HL-60 (cell line): ENCODE data around the gene TBC1D30.

Experiments used
- DNase-seq, 2 experiments: peaks; one replicate each; pipeline ENCODE4 v3.0.0-alpha.2; 2010 to 2020; ENCODE audit warnings: low read depth in 1 of 2, low spot score in 1 of 2
- H3K27ac ChIP-seq: fragments of 250-450 bp; sonication (Bioruptor Pico); replicated peaks from 2 replicates; pipeline ENCODE4 v1.5.1; 2020; ENCODE audit warnings: mild to moderate bottlenecking, moderate library complexity
- H3K27me3 ChIP-seq: fragments of 250-450 bp; sonication (Bioruptor Pico); 2 replicates; pipeline ENCODE4 v1.5.1; 2021; ENCODE audit warnings: mild to moderate bottlenecking, moderate library complexity; ENCODE audit not compliant: insufficient read depth, poor library complexity, severe bottlenecking
- H3K4me3 ChIP-seq: replicated peaks from 2 replicates; pipeline ENCODE4 v1.5.1; 2011; ENCODE audit warnings: mild to moderate bottlenecking, control low read depth, low read length; ENCODE audit not compliant: insufficient read depth
- GABPA ChIP-seq: IDR thresholded peaks from 2 replicates; pipeline ENCODE4 v1.6.1; 2012; ENCODE audit warnings: low read depth
- POLR2AphosphoS5 ChIP-seq: IDR thresholded peaks from 2 replicates; pipeline ENCODE4 v1.6.1; 2012; ENCODE audit warnings: low read depth
- SPI1 ChIP-seq: IDR thresholded peaks from 2 replicates; pipeline ENCODE4 v1.6.1; 2012; ENCODE audit warnings: low read depth, mild to moderate bottlenecking, borderline replicate concordance
- TF ChIP-seq, protein P1 (sequence below): IDR thresholded peaks from 2 replicates; pipeline ENCODE4 v1.6.1; 2012; ENCODE audit warnings: low read depth; ENCODE audit not compliant: insufficient replicate concordance
- TF ChIP-seq, protein P2 (sequence below): IDR thresholded peaks from one replicate; pipeline ENCODE4 v1.5.1; 2011; ENCODE audit warnings: low read length, control low read depth, inconsistent platforms; ENCODE audit not compliant: insufficient read depth

Gene TBC1D30

DNA sequence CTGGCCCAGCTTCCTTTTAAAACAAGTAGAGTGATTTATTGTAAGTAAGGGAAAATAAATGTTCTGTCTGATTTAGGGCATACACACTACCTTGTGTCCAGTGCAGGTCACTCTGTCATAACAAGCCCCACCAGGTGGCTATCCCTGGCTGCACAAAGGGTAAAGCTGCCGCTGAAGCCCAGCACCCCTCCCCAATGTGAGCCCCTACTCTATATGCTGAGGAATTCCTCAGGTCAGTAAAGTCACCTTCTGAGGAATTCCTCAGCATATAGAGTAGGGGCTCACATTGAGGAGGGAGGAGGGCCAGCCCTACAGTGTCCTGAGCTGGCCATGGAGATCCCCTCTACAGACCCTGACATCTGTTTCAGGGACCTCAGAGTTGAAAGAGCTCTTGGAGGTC is 67.2 kb downstream of the TBC1D30 start:
- TF ChIP-seq, protein P1, sequence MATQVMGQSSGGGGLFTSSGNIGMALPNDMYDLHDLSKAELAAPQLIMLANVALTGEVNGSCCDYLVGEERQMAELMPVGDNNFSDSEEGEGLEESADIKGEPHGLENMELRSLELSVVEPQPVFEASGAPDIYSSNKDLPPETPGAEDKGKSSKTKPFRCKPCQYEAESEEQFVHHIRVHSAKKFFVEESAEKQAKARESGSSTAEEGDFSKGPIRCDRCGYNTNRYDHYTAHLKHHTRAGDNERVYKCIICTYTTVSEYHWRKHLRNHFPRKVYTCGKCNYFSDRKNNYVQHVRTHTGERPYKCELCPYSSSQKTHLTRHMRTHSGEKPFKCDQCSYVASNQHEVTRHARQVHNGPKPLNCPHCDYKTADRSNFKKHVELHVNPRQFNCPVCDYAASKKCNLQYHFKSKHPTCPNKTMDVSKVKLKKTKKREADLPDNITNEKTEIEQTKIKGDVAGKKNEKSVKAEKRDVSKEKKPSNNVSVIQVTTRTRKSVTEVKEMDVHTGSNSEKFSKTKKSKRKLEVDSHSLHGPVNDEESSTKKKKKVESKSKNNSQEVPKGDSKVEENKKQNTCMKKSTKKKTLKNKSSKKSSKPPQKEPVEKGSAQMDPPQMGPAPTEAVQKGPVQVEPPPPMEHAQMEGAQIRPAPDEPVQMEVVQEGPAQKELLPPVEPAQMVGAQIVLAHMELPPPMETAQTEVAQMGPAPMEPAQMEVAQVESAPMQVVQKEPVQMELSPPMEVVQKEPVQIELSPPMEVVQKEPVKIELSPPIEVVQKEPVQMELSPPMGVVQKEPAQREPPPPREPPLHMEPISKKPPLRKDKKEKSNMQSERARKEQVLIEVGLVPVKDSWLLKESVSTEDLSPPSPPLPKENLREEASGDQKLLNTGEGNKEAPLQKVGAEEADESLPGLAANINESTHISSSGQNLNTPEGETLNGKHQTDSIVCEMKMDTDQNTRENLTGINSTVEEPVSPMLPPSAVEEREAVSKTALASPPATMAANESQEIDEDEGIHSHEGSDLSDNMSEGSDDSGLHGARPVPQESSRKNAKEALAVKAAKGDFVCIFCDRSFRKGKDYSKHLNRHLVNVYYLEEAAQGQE: no peak
- TF ChIP-seq POLR2AphosphoS5 (no peak), SPI1 (no peak), GABPA (no peak)
- TF ChIP-seq, protein P2, sequence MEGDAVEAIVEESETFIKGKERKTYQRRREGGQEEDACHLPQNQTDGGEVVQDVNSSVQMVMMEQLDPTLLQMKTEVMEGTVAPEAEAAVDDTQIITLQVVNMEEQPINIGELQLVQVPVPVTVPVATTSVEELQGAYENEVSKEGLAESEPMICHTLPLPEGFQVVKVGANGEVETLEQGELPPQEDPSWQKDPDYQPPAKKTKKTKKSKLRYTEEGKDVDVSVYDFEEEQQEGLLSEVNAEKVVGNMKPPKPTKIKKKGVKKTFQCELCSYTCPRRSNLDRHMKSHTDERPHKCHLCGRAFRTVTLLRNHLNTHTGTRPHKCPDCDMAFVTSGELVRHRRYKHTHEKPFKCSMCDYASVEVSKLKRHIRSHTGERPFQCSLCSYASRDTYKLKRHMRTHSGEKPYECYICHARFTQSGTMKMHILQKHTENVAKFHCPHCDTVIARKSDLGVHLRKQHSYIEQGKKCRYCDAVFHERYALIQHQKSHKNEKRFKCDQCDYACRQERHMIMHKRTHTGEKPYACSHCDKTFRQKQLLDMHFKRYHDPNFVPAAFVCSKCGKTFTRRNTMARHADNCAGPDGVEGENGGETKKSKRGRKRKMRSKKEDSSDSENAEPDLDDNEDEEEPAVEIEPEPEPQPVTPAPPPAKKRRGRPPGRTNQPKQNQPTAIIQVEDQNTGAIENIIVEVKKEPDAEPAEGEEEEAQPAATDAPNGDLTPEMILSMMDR: no peak
- H3K4me3 ChIP-seq: no peak overlapping the region
- DNase-seq: no peak
- H3K27me3 ChIP-seq: peaks cover 7% of the 10 kb centered on the region
- no peak overlapping the region for H3K27ac ChIP-seq

DNA sequence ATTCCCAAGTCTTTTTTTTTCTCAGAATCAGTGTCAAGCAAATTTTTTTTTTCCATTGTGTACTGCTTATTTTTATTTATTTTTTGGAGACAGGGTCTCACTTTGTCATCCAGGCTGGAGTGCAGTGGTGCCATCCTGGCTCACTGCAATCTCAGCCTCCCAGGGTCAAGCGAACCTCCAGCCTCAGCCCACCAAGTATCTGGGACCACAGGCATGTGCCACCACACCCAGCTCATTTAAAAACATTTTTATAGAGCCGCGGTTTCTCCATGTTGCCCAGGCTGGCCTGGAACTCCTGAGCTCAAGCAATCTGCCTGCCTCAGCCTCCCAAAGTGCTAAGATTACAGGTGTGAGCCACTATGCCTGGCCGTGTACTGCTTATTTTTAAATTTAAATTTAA is 68.1 kb downstream of the TBC1D30 start:
- no peak overlapping the region for H3K27ac ChIP-seq
- no peak for DNase-seq
- TF ChIP-seq SPI1 (no peak), POLR2AphosphoS5 (no peak)
- TF ChIP-seq, protein P1: no peak
- TF ChIP-seq, protein P2: no peak

DNA sequence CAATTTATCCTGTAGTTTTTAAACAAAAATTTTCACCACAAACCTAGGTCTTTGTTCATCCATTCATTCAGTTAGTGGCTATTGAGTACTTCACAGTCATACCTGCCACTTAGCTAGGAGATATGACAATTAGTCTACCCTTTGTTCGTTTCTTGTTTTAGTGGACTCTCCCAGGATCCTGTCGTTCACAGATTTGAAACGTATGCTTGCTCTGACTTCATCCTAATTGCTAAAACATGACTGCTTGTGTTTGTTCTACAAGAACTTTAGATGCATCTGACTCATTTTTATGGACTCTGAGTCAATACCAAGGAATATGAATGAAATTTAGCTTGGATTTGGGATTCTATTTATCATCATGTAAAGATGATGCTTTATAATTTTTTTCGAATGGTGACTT is 69.5 kb downstream of the TBC1D30 start:
- H3K4me3 ChIP-seq: no peak overlapping the region
- no peak overlapping the region for H3K27ac ChIP-seq
- no peak for DNase-seq
- H3K27me3 ChIP-seq: peaks cover 7% of the 10 kb centered on the region
- TF ChIP-seq SPI1: no peak
- TF ChIP-seq POLR2AphosphoS5: no peak
- TF ChIP-seq, protein P2: no peak
- TF ChIP-seq, protein P1: no peak
- TF ChIP-seq GABPA: no peak

More for the DNA sequence above, 68.1 kb downstream of the TBC1D30 start:
- H3K4me3 ChIP-seq: no peak overlapping the region
- peaks cover 7% of the 10 kb centered on the region for H3K27me3 ChIP-seq
